HUDEP-2 (cell line): ENCODE data around the gene UBE2G2.

Source experiments
- DNase-seq, 76 experiments: peaks; one replicate each; lab custom pipeline; 2025; ENCODE audit not compliant: unreplicated experiment in 76 of 76; lab: John Stamatoyannopoulos, UW

The UBE2G2 gene

GRCh38 chr21:44732956-44733355 is 68.7 kb downstream of the UBE2G2 start:
- DNase-seq, result no peak

GRCh38 chr21:44732263-44732662 is 69.4 kb downstream of the UBE2G2 start:
- no peak for DNase-seq

GRCh38 chr21:44730951-44731579 is 70.6 kb downstream of the UBE2G2 start:
- no peak for DNase-seq

GRCh38 chr21:44730028-44730395 is 71.6 kb downstream of the UBE2G2 start:
- DNase-seq, result no peak

GRCh38 chr21:44729336-44730027 is 72.1 kb downstream of the UBE2G2 start:
- no peak for DNase-seq

GRCh38 chr21:44728716-44729115 is 72.9 kb downstream of the UBE2G2 start:
- no peak for DNase-seq

- DNase-seq, result no peak
Observed at GRCh38 chr21:44727757-44728156, 73.9 kb downstream of the UBE2G2 start.

- DNase-seq, result no peak
Observed at GRCh38 chr21:44727321-44727720, 74.3 kb downstream of the UBE2G2 start.

- DNase-seq, result no peak
Observed at GRCh38 chr21:44726826-44727225, 74.8 kb downstream of the UBE2G2 start.

GRCh38 chr21:44724926-44725325 is 76.7 kb downstream of the UBE2G2 start:
- no peak for DNase-seq

GRCh38 chr21:44724196-44724595 is 77.4 kb downstream of the UBE2G2 start:
- no peak for DNase-seq

- no peak for DNase-seq
Observed at GRCh38 chr21:44723177-44724131, 78.2 kb downstream of the UBE2G2 start.

GRCh38 chr21:44722731-44723130 is 78.9 kb downstream of the UBE2G2 start:
- DNase-seq, result no peak

- DNase-seq, result no peak
Observed at GRCh38 chr21:44720170-44720569, 81.5 kb downstream of the UBE2G2 start.
